ENCODE measurements around the gene DIS3L2.

The DIS3L2 gene

DNA sequence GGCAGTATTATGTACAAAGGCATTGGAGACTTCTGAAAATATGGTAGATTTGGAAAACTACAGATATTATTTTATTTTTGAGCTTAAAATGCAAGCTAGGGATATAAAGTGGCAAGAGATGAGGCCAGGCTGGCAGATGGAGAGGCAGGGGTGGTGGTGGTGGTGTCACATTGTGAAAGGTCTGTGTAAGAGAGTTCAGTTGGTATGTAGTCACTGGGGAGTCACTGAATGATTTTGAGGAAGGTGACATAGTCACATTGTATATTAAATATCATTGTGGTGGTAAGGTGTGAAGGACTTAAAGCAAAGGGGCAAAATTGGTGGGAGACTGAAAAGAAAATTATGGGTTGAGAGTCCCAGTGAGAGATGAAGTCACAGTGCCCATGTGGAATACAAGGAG is 82.5 kb downstream of the DIS3L2 start:
- no peak for TF ChIP-seq ZFX (IDR thresholded peaks at IDR 0.05; ENCODE audit: borderline replicate concordance)
- no peak for TF ChIP-seq CTCF (IDR thresholded peaks at IDR 0.05)
- H3K27ac ChIP-seq = no peak overlapping the region

DNA sequence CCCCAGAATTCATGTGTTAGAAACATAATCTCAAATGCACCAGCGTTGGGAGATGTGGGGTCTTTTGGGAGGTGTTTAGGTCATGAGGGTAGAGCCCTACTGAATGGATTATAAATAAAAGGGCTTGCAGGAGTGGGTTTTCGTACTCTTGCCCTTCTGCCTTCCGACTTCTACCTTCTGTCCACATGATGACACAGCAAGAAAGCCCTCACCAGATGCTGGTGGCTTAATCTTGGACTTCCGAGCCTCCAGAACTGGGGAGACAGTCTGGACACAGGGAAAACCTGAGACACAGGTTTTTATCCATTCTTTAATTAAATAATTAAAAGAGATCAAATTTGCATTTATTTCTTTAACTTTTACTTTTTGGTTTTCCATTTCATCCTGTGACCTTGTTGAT is 87.8 kb downstream of the DIS3L2 start:
- no peak for TF ChIP-seq ZFX (IDR thresholded peaks at IDR 0.05; ENCODE audit: borderline replicate concordance)
- TF ChIP-seq CTCF (IDR thresholded peaks at IDR 0.05) = no peak
- H3K27ac ChIP-seq = no peak overlapping the region

- TF ChIP-seq ZFX (IDR thresholded peaks at IDR 0.05; ENCODE audit: borderline replicate concordance) (no peak), CTCF (IDR thresholded peaks at IDR 0.05) (no peak)
- H3K27ac ChIP-seq = no peak overlapping the region
These were observed 91.1 kb downstream of the DIS3L2 start for GRCh38 chr2:232052591-232052990.

DNA sequence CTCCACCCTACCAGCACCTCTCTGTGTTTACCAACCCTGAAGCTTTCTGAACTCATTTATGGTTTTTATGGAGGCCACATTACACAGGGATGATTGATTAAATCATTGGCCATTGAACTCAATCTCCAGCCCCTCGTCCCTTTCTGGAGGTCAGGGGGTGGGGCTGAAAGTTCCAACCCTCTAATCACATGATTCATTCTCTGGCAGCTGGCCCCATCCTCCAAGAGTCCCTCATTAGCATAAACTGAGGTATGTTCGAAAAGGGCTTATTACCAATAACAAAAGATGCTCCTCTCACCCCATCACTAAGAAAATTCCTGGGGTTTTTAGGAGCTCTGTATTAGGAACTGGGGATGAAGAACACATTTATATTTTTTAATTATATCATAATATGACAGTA is 92.3 kb downstream of the DIS3L2 start:
- H3K27ac ChIP-seq = no peak overlapping the region
- TF ChIP-seq ZFX (IDR thresholded peaks at IDR 0.05; ENCODE audit: borderline replicate concordance) = no peak
- no peak for TF ChIP-seq CTCF (IDR thresholded peaks at IDR 0.05)

DNA sequence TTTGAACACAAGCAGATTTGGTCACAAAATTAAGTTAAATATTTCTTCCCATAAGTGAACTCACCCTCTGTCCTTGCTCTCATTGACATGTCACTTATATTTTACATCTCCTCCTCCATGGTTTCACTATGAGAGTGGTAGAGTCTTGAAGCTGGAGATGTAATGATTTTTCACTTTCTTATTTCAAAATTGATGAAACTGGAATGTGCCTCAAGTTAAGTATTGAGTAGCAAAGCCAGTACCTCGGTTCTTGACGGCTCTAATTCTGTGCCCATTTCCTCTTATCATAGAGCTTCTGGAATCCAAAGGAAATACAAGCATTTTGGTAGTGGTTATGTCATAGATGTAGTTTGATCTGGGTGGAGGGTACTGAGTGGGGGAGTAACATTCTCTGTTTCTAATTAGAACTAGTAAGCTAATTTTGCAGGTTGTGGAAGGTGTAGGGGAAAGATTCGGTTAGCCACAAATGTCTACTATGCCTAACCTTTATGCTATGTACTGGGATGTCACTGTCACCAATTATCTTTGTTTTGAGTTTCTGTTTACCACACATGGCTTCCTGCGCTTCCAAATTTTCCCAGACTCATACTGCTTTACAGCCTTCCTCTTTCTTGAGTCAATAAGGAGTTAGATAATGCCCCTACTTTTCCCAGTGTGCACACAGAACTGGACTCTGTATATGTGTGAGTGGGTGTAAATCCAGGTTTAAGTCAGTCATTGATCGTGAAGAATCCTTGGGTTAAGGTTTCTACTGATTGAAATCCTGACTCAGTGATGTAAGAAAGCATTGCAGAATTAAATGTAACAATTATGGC is 96.8 kb downstream of the DIS3L2 start:
- no peak for TF ChIP-seq CTCF (IDR thresholded peaks at IDR 0.05)
- no peak overlapping the region for H3K27ac ChIP-seq

- no peak for TF ChIP-seq CTCF (IDR thresholded peaks at IDR 0.05)
- TF ChIP-seq ZFX (IDR thresholded peaks at IDR 0.05; ENCODE audit: borderline replicate concordance) = no peak
- no peak overlapping the region for H3K27ac ChIP-seq
These were observed 97.4 kb downstream of the DIS3L2 start for GRCh38 chr2:232058931-232059330.

- TF ChIP-seq ZFX (IDR thresholded peaks at IDR 0.05; ENCODE audit: borderline replicate concordance) (no peak), CTCF (IDR thresholded peaks at IDR 0.05) (no peak)
- H3K27ac ChIP-seq = no peak overlapping the region
These were observed 99.8 kb downstream of the DIS3L2 start for GRCh38 chr2:232061265-232061664.
